LNCaP clone FGC (cell line): ENCODE results near the gene WNT8A.
"Not testable (repeated sequence)": the region's sequence is repeated elsewhere in the genome, so short reads cannot be mapped to it uniquely, and the experiment has no call there.

ENCODE experiments used
- DNase-seq: peaks from one replicate; pipeline ENCODE4 v3.0.0-alpha.2; 2011; ENCODE audit warnings: low read depth
- H3K4me3 ChIP-seq: 2 replicates; pipeline ENCODE4 v1.5.1; 2011; ENCODE audit warnings: mild to moderate bottlenecking, low read depth, low read length, control low read depth
- TF ChIP-seq, protein P1 (sequence below): IDR thresholded peaks from 2 replicates; pipeline ENCODE4 v1.5.1; 2012; ENCODE audit warnings: mild to moderate bottlenecking; ENCODE audit not compliant: control insufficient read depth, insufficient read depth; ENCODE audit errors: extremely low read depth

The WNT8A gene, protein sequence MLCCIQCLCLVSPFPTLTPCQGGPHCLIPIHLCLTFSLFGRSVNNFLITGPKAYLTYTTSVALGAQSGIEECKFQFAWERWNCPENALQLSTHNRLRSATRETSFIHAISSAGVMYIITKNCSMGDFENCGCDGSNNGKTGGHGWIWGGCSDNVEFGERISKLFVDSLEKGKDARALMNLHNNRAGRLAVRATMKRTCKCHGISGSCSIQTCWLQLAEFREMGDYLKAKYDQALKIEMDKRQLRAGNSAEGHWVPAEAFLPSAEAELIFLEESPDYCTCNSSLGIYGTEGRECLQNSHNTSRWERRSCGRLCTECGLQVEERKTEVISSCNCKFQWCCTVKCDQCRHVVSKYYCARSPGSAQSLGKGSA

DNA sequence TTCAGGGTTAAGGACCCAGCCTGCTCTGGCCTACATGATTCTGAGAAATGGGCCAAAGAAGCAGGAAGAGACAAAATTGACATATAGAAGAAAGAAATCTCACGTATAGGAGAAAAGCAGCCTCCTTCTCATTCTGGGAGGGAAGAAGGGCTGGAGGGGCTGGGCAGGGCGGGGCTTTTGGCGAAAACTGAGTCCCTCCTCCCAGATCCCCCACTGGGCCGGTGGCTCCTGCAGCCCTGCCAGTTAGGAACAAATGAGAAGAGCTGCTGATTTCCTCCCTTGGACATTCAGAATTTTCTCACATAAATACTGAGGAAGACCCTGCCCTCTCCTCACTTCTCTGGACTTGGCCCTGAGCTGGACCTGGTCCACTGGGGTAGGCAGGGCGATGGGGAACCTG, at the start of gene WNT8A:
WNT8A (plus strand) TSS at position 332 of the 400 bp plus-strand sequence. CDS start 95 bp downstream, outside the sequence.
- DNase-seq, result no peak
- TF ChIP-seq, protein P1, sequence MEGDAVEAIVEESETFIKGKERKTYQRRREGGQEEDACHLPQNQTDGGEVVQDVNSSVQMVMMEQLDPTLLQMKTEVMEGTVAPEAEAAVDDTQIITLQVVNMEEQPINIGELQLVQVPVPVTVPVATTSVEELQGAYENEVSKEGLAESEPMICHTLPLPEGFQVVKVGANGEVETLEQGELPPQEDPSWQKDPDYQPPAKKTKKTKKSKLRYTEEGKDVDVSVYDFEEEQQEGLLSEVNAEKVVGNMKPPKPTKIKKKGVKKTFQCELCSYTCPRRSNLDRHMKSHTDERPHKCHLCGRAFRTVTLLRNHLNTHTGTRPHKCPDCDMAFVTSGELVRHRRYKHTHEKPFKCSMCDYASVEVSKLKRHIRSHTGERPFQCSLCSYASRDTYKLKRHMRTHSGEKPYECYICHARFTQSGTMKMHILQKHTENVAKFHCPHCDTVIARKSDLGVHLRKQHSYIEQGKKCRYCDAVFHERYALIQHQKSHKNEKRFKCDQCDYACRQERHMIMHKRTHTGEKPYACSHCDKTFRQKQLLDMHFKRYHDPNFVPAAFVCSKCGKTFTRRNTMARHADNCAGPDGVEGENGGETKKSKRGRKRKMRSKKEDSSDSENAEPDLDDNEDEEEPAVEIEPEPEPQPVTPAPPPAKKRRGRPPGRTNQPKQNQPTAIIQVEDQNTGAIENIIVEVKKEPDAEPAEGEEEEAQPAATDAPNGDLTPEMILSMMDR, result no peak
- H3K4me3 ChIP-seq, result no peak within 1 kb of the TSS

DNA sequence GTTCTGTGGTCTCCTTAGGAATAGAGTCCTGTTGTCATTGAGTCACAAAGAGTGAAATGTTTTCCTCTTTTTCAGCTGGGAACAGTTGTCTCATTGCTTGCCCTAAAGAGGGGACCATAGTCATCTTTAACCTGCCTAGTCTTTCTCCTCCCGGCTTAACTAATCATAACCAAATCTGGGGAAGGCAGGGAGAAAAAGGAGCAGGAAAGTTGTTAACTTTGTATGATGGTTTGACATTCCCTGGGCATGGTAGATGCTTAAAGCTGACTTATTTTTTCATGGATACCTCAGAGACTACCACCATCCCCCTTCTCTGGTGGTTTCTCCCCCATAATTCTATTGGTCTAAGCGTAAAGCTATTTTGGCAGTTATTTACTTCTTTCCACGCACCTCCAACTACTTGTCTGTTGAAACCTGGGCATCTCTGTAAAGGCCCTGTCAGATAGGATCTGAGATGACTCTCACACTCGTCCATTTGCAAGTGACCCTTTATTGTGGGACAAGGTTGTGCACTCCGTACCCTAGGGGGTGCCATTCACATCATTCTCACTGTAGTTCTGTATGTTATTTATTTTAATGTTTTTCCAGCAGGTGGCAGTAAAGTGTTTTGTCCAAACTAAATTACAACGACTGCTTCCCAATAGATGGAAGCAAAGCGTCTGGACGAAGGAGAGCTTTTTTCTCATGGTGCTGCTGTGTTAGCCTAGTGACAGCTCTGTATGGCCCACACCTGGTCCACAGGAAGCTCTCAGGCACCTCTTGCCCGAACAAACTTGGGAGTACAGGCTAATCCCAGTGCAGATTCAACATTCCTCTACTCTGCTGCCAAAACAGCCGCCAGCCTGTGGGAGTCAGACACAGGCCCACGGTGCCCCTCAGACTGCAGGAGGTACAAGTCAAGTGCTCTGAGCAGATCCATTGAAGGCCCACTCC, 48.0 kb upstream of the WNT8A start:
- H3K4me3 ChIP-seq, result no peak overlapping the region
- peak; percentile 79 for DNase-seq
- TF ChIP-seq, protein P1, result peak; percentile 94

DNA sequence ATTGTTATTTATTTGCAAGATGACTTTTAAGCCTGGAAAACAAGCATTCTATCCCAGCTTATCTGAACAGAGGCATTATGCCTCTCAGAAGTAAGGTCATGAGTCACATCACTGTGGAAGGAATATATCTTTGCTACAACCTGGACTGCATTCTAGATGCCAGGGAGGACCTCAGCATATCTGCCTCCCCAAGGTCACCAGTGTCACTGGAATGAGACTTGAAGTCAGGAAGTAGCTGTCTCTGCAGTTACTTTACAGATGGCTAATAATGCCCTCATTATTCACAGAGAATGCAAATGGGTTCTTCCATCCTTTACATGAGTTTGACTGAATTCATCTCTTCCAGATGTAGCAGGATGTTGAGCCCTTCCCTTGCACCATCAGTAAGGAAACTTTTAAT, 46.6 kb upstream of the WNT8A start:
- TF ChIP-seq, protein P1, result no peak
- DNase-seq, result no peak
- no peak overlapping the region for H3K4me3 ChIP-seq

DNA sequence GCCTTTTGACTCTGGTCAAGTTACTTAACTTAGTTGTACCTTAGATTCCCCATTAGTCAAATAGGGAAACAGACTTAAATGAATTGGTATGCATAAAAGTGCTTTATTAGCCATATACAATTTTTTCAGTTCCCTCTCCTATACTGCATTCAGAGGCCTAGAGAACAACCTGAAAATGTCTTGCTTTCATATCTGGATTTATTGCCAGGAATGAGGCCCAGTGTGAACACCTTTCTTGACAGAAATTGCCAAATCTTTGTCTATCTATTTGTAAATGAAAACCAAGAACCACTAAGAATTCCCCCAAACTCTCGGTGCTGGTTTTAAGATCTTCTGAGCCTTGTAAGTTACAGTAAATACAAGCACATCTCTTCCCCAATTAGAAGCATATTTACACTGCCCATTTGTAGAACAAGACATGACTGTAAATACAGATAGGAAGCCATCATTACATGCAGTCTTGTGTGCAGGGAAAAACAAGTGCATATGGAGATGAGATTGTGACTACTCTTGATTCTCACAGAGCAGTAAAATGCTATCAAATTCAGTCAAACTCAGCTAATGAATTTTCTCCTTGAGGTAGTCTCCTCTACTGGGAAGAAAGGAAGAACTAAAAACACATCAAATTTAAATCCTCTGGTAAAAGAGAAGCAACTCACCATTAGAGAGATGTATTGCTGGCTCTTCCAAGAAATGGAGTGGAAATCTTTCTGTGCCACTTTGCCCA, 45.8 kb upstream of the WNT8A start:
- DNase-seq, result no peak
- TF ChIP-seq, protein P1, result no peak
- H3K4me3 ChIP-seq, result no peak overlapping the region

DNA sequence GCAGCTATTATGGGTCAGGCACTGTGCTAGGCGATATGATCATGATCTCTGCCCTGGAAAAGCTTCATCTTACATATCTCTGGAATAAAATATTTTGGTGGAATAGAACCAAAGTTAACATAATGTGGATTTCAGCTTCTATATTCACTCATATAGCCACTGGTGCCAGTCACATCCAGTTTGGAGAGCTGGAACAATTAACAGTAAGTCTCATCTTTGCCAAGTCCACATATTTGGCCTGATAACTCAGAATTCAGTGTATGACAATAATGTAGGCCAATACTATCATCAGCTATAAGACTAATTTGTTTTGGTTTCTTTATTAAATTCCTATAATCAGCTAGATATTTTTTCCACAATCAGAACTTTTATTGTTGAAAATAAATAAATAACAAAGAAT, 45.0 kb upstream of the WNT8A start:
- TF ChIP-seq, protein P1, result no peak
- DNase-seq, result no peak

DNA sequence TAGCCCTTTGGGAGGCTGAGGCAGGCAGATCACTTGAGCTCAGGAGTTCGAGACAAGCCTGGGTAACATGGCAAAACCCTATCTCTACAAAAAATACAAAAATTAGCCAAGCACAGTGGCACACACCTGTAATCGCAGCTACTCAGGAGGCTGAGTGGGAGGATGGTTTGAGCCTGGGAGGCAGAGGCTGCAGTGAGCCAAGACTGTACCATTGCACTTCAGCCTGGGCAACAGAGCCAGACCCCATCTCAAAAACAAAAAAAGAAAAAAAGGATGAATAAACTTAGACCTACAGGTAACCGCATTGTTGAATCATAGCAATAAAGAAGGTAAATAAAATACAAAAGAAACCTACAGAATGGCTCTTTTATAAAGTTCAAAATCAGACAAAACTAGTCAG, 38.5 kb upstream of the WNT8A start:
- H3K4me3 ChIP-seq, DNase-seq: not testable (repeated sequence)

More for the DNA sequence above, 45.0 kb upstream of the WNT8A start:
- H3K4me3 ChIP-seq, result no peak overlapping the region
